Astrocyte (in vitro differentiated cells and primary cell): ENCODE measurements around the gene UGT1A6. TPM values are rescaled to one million over a fixed set of nuclear protein-coding genes. Genes with fewer than 3 reads are reported as not detected.

Experiments
- DNase-seq: peaks from one replicate; pipeline ENCODE4 v3.0.0-alpha.2; 2010; ENCODE audit warnings: low read depth
- FAIRE-seq: peaks from 2 replicates; lab custom pipeline; 2011; peaks lifted over from hg19 to GRCh38; lab: Jason Lieb, UNC
- H2AFZ ChIP-seq: 2 replicates; pipeline ENCODE4 v1.6.0; 2012; ENCODE audit warnings: low read depth, low read length, inconsistent platforms
- H3K27ac ChIP-seq: 2 replicates; pipeline ENCODE4 v1.5.1; 2011; ENCODE audit warnings: low read depth, low read length, inconsistent platforms
- H3K27me3 ChIP-seq: 2 replicates; pipeline ENCODE4 v1.6.0; 2011; ENCODE audit warnings: low read length, inconsistent platforms; ENCODE audit not compliant: insufficient read depth
- H3K36me3 ChIP-seq: 2 replicates; pipeline ENCODE4 v1.5.1; 2011; ENCODE audit warnings: low read length, inconsistent platforms; ENCODE audit not compliant: insufficient read depth
- H3K4me1 ChIP-seq: 2 replicates; pipeline ENCODE4 v1.5.1; 2011; ENCODE audit warnings: low read length, inconsistent platforms; ENCODE audit not compliant: insufficient read depth
- H3K4me2 ChIP-seq: 2 replicates; pipeline ENCODE4 v1.6.0; 2012; ENCODE audit warnings: low read length, inconsistent platforms
- H3K4me3 ChIP-seq: 2 replicates; pipeline ENCODE4 v1.5.1; 2011; ENCODE audit warnings: low read depth, mild to moderate bottlenecking, low read length, inconsistent platforms; ENCODE audit not compliant: insufficient read depth
- H3K79me2 ChIP-seq: 2 replicates; pipeline ENCODE4 v1.6.0; 2012; ENCODE audit warnings: mild to moderate bottlenecking, low read length, inconsistent platforms; ENCODE audit not compliant: insufficient read depth
- H3K9ac ChIP-seq: 2 replicates; pipeline ENCODE4 v1.6.0; 2012; ENCODE audit warnings: mild to moderate bottlenecking, low read length, inconsistent platforms
- H3K9me3 ChIP-seq: 2 replicates; pipeline ENCODE4 v1.5.1; 2012; ENCODE audit warnings: low read depth, mild to moderate bottlenecking, low read length, inconsistent platforms; ENCODE audit not compliant: insufficient read depth
- H4K20me1 ChIP-seq: 2 replicates; pipeline ENCODE4 v1.6.0; 2012; ENCODE audit warnings: low read length, inconsistent platforms; ENCODE audit not compliant: insufficient read depth
- H3K27ac Mint-ChIP-seq: one replicate; pipeline ENCODE4 v1.8.0; 2021; ENCODE audit warnings: mild to moderate bottlenecking, mixed read lengths; ENCODE audit not compliant: unreplicated experiment
- H3K27me3 Mint-ChIP-seq: one replicate; pipeline ENCODE4 v1.8.0; 2021; ENCODE audit warnings: low read depth, mixed read lengths; ENCODE audit not compliant: unreplicated experiment
- H3K36me3 Mint-ChIP-seq: one replicate; pipeline ENCODE4 v1.8.0; 2021; ENCODE audit warnings: low read depth, mixed read lengths; ENCODE audit not compliant: unreplicated experiment
- H3K4me1 Mint-ChIP-seq: one replicate; pipeline ENCODE4 v1.8.0; 2021; ENCODE audit warnings: low read depth, mixed read lengths; ENCODE audit not compliant: unreplicated experiment
- H3K4me3 Mint-ChIP-seq: one replicate; pipeline ENCODE4 v1.8.0; 2021; ENCODE audit warnings: mild to moderate bottlenecking, moderate library complexity, mixed read lengths; ENCODE audit not compliant: unreplicated experiment
- H3K9me3 Mint-ChIP-seq: one replicate; pipeline ENCODE4 v1.8.0; 2021; ENCODE audit warnings: mild to moderate bottlenecking, mixed read lengths; ENCODE audit not compliant: unreplicated experiment
- CTCF ChIP-seq: IDR thresholded peaks from 2 replicates; pipeline ENCODE4 v1.5.1; 2011; ENCODE audit warnings: low read depth, mild to moderate bottlenecking, inconsistent platforms, low read length, moderate library complexity; ENCODE audit not compliant: insufficient read depth
- EZH2 ChIP-seq: IDR thresholded peaks from 2 replicates; pipeline ENCODE4 v1.6.1; 2012; ENCODE audit warnings: mild to moderate bottlenecking, low read length, inconsistent platforms; ENCODE audit not compliant: insufficient read depth
- total RNA-seq: library from RNA; stranded (reverse); gene quantifications from 2 replicates; pipeline ENCODE4 v1.2.1, GENCODE V29; 2021

Gene UGT1A6
- total RNA-seq, 1 donor from 2014 or later: not detected

DNA sequence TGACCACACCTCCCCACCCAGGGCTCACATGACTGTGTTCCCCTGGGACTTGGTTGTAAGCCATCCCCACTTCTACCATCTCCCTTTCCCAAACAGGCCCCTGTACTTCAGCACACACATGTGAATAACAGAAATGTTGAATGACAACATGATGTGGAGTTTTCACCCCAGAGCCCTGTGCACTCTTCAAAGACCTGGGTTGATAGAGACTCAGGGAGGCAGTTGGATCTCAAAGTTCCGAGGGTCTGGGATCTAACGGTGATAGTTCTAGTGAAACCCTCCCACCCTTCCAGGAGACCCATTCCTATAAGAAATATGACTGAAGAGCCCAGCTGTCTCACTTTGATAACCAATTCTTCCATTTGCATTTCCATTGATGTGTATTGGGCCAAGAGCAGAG lies 85.3 kb downstream of the UGT1A6 start, which contains the start of gene MROH2A:
Gene MROH2A, plus strand, starts transcription at position 301 of the 400 bp plus-strand sequence. CDS start 1,029 bp downstream, outside the sequence.
- H3K4me1 ChIP-seq: no peaks in the 10 kb centered on the region
- H2AFZ ChIP-seq: no peak within 1 kb of the TSS
- peaks cover 8% of the 10 kb centered on the region for H3K9me3 ChIP-seq
- no peaks in the 10 kb centered on the region for H3K36me3 ChIP-seq
- DNase-seq (no peak), FAIRE-seq (no peak)
- H3K27ac ChIP-seq: no peak within 1 kb of the TSS
- no peaks in the 10 kb centered on the region for H3K4me1 Mint-ChIP-seq
- TF ChIP-seq EZH2 (no peak), CTCF (no peak)
- peaks cover 6% of the 10 kb centered on the region for H3K27me3 Mint-ChIP-seq
- H3K9ac ChIP-seq: no peak within 1 kb of the TSS
- H4K20me1 ChIP-seq: no peaks in the 10 kb centered on the region
- no peaks in the 10 kb centered on the region for H3K27me3 ChIP-seq
- H3K9me3 Mint-ChIP-seq: peaks cover 22% of the 10 kb centered on the region
- H3K36me3 Mint-ChIP-seq: no peaks in the 10 kb centered on the region
- H3K79me2 ChIP-seq: no peaks in the 10 kb centered on the region
- no peak within 1 kb of the TSS for H3K4me3 Mint-ChIP-seq
- H3K4me3 ChIP-seq: no peak within 1 kb of the TSS
- no peak within 1 kb of the TSS for H3K27ac Mint-ChIP-seq
- H3K4me2 ChIP-seq: no peak within 1 kb of the TSS

DNA sequence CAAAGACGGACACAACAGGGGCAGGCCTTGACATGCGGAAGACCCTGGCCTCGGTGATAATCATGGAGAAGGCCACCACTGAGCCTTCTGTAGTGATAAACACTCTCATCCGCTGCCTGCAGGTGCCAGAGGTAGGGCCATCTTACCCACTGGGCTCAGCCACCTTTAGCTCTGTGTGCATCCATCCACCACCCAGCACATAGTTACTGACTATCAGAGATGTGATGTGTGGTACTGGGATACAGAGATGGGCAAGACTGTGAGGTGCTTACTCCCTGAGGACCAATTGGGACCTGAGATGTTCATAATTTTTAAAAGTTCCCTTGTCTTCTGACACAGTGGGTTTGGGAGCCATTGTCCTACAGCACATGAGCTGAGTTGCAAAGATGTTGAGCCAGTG lies 87.0 kb downstream of the UGT1A6 start:
- Histone ChIP-seq H3K27ac (no peak overlapping the region), H3K36me3 (no peaks in the 10 kb centered on the region), H3K79me2 (no peaks in the 10 kb centered on the region), H3K9me3 (peaks cover 8% of the 10 kb centered on the region), H3K4me2 (no peak overlapping the region), H3K27me3 (no peaks in the 10 kb centered on the region), H3K4me1 (no peaks in the 10 kb centered on the region), H2AFZ (no peak overlapping the region), H3K4me3 (no peak overlapping the region), H3K9ac (no peak overlapping the region), H4K20me1 (no peaks in the 10 kb centered on the region)
- Mint-ChIP-seq H3K4me3 (no peak overlapping the region), H3K36me3 (no peaks in the 10 kb centered on the region), H3K4me1 (no peaks in the 10 kb centered on the region), H3K27me3 (peaks cover 6% of the 10 kb centered on the region), H3K27ac (no peak overlapping the region), H3K9me3 (peaks cover 22% of the 10 kb centered on the region)
- TF ChIP-seq CTCF (no peak), EZH2 (no peak)
- DNase-seq: no peak
- FAIRE-seq: no peak

- Mint-ChIP-seq H3K27me3 (peaks cover 6% of the 10 kb centered on the region), H3K4me3 (no peak overlapping the region), H3K9me3 (peaks cover 16% of the 10 kb centered on the region), H3K36me3 (no peaks in the 10 kb centered on the region), H3K27ac (no peak overlapping the region), H3K4me1 (no peaks in the 10 kb centered on the region)
- H3K27me3 ChIP-seq: no peaks in the 10 kb centered on the region
- no peak overlapping the region for H2AFZ ChIP-seq
- TF ChIP-seq EZH2: no peak
- no peak for TF ChIP-seq CTCF
- H3K9me3 ChIP-seq: peaks cover 4% of the 10 kb centered on the region
- no peak overlapping the region for H3K27ac ChIP-seq
- H4K20me1 ChIP-seq: no peaks in the 10 kb centered on the region
- DNase-seq (no peak), FAIRE-seq (no peak)
- H3K4me1 ChIP-seq: no peaks in the 10 kb centered on the region
- H3K4me2 ChIP-seq: no peak overlapping the region
- H3K36me3 ChIP-seq: no peaks in the 10 kb centered on the region
- no peak overlapping the region for H3K4me3 ChIP-seq
- no peak overlapping the region for H3K9ac ChIP-seq
- no peaks in the 10 kb centered on the region for H3K79me2 ChIP-seq
Observed at GRCh38 chr2:233780771-233781170, 88.1 kb downstream of the UGT1A6 start.
